Neural cell (in vitro differentiated cells): ENCODE results near the gene NACC2. TPM values are rescaled to one million over a fixed set of nuclear protein-coding genes. Genes with fewer than 3 reads are reported as not detected.

Experiments used
- H2AFZ ChIP-seq: fragments of 200-600, 300-800 bp; sonication (generic), shearing (Covaris generic); 2 replicates; pipeline ENCODE4 v1.6.0; 2014; ENCODE audit warnings: low read depth, mild to moderate bottlenecking, antibody characterized with exemption, low read length, moderate library complexity
- H3F3A ChIP-seq: fragments of 200-600 bp; shearing (Covaris generic); 2 replicates; pipeline ENCODE4 v1.6.1; 2016; ENCODE audit warnings: mild to moderate bottlenecking, moderate library complexity, mixed read lengths, antibody characterized with exemption, low read length; ENCODE audit not compliant: insufficient read depth, poor library complexity, severe bottlenecking
- H3K27ac ChIP-seq: fragments of 200-600, 300-800 bp; sonication (generic), shearing (Covaris generic); 2 replicates; pipeline ENCODE4 v1.5.1; 2014; ENCODE audit warnings: mild to moderate bottlenecking, low read length, moderate library complexity
- H3K27me3 ChIP-seq: fragments of 300-800, 200-600 bp; sonication (generic), shearing (Covaris generic); 2 replicates; pipeline ENCODE4 v1.6.0; 2014; ENCODE audit warnings: mild to moderate bottlenecking, low read depth, low read length, moderate library complexity; ENCODE audit not compliant: insufficient read depth
- H3K36me3 ChIP-seq: fragments of 300-800, 200-600 bp; sonication (generic), shearing (Covaris generic); 2 replicates; pipeline ENCODE4 v1.5.1; 2014; ENCODE audit warnings: mild to moderate bottlenecking, antibody characterized with exemption, low read length, moderate library complexity; ENCODE audit not compliant: insufficient read depth
- H3K4me2 ChIP-seq: fragments of 300-800, 200-600 bp; sonication (generic), shearing (Covaris generic); 2 replicates; pipeline ENCODE4 v1.6.0; 2014; ENCODE audit warnings: mild to moderate bottlenecking, low read length
- H3K4me3 ChIP-seq: fragments of 300-800, 200-600 bp; sonication (generic), shearing (Covaris generic); 2 replicates; pipeline ENCODE4 v1.5.1; 2014; ENCODE audit warnings: mild to moderate bottlenecking, low read length, moderate library complexity
- H3K79me2 ChIP-seq: fragments of 200-600 bp; shearing (Covaris generic); replicated peaks from 2 replicates; pipeline ENCODE4 v1.6.0; 2014; ENCODE audit warnings: mild to moderate bottlenecking, low read length, moderate library complexity; ENCODE audit not compliant: insufficient read depth
- H3K9ac ChIP-seq: fragments of 300-800, 200-600 bp; sonication (generic), shearing (Covaris generic); 2 replicates; pipeline ENCODE4 v1.6.1; 2016; ENCODE audit warnings: mild to moderate bottlenecking, low read length, mixed read lengths
- H3K9me2 ChIP-seq: fragments of 200-600 bp; shearing (Covaris generic); 2 replicates; pipeline ENCODE4 v1.6.1; 2016; ENCODE audit warnings: mild to moderate bottlenecking, low read length, mixed read lengths; ENCODE audit not compliant: insufficient read depth
- H3K9me3 ChIP-seq: fragments of 200-600, 300-800 bp; sonication (generic), shearing (Covaris generic); 2 replicates; pipeline ENCODE4 v1.6.1; 2016; ENCODE audit warnings: mild to moderate bottlenecking, mixed run types, low read length, moderate library complexity, mixed read lengths
- H4K20me1 ChIP-seq: fragments of 200-600 bp; shearing (Covaris generic); 2 replicates; pipeline ENCODE4 v1.6.1; 2016; ENCODE audit warnings: mild to moderate bottlenecking, mixed run types; ENCODE audit not compliant: insufficient read depth
- CTCF ChIP-seq: fragments of 450-650 bp; IDR thresholded peaks from 2 replicates; pipeline ENCODE4 v1.5.1; 2014; ENCODE audit warnings: antibody characterized with exemption, mild to moderate bottlenecking, moderate library complexity; ENCODE audit not compliant: poor library complexity, severe bottlenecking
- EP300 ChIP-seq: fragments of 450-650 bp; conservative IDR thresholded peaks from 2 replicates; pipeline ENCODE4 v1.6.1; 2014; ENCODE audit warnings: antibody characterized with exemption, mild to moderate bottlenecking, moderate library complexity; ENCODE audit not compliant: poor library complexity, severe bottlenecking
- EZH2 ChIP-seq: fragments of 200-600, 300-800 bp; shearing (Covaris generic), sonication (generic); IDR thresholded peaks from 2 replicates; pipeline ENCODE4 v1.6.1; 2014; ENCODE audit warnings: antibody characterized with exemption, low read length, borderline replicate concordance, mild to moderate bottlenecking; ENCODE audit not compliant: insufficient read depth, poor library complexity, severe bottlenecking
- MXI1 ChIP-seq: fragments of 450-650 bp; conservative IDR thresholded peaks from 2 replicates; pipeline ENCODE4 v1.6.1; 2014; ENCODE audit warnings: antibody characterized with exemption, mild to moderate bottlenecking; ENCODE audit not compliant: poor library complexity, severe bottlenecking
- POLR2AphosphoS5 ChIP-seq: IDR thresholded peaks from 2 replicates; pipeline ENCODE4 v1.6.1; 2012
- RAD21 ChIP-seq: fragments of 450-650 bp; conservative IDR thresholded peaks from 2 replicates; pipeline ENCODE4 v1.6.1; 2014; ENCODE audit warnings: antibody characterized with exemption, mild to moderate bottlenecking, moderate library complexity
- REST ChIP-seq: IDR thresholded peaks from 2 replicates; pipeline ENCODE4 v1.6.1; 2012; ENCODE audit warnings: borderline replicate concordance
- SMC3 ChIP-seq: fragments of 450-650 bp; conservative IDR thresholded peaks from 2 replicates; pipeline ENCODE4 v1.6.1; 2014; ENCODE audit warnings: antibody characterized with exemption, mild to moderate bottlenecking, moderate library complexity; ENCODE audit not compliant: poor library complexity
- TAF1 ChIP-seq: IDR thresholded peaks from 2 replicates; pipeline ENCODE4 v1.6.1; 2012; ENCODE audit warnings: low read depth
- polyA plus RNA-seq: library from polyadenylated mRNA; depleted of rRNA; stranded (reverse); fragments of >200 nt; gene quantifications from 2 replicates; pipeline ENCODE4 v1.2.3, GENCODE V29; 2014

Gene NACC2
- polyA plus RNA-seq, 1 donor from 2014 or later: 1.7 TPM

GRCh38 chr9:136077491-136077890 is 17.6 kb downstream of the NACC2 start:
- H3K27ac ChIP-seq: no peak overlapping the region
- TF ChIP-seq TAF1: no peak
- TF ChIP-seq EP300: no peak
- TF ChIP-seq CTCF: no peak
- no peak for TF ChIP-seq SMC3
- no peak for TF ChIP-seq EZH2
- no peak for TF ChIP-seq REST
- no peak for TF ChIP-seq MXI1
- no peak for TF ChIP-seq RAD21
- TF ChIP-seq POLR2AphosphoS5: no peak
- no peaks in the 10 kb centered on the region for H3K36me3 ChIP-seq
- no peak overlapping the region for H2AFZ ChIP-seq
- no peaks in the 10 kb centered on the region for H3K9me3 ChIP-seq
- H3K9me2 ChIP-seq: no peaks in the 10 kb centered on the region
- no peaks in the 10 kb centered on the region for H3K27me3 ChIP-seq
- H3F3A ChIP-seq: no peaks in the 10 kb centered on the region
- no peaks in the 10 kb centered on the region for H3K79me2 ChIP-seq
- no peaks in the 10 kb centered on the region for H4K20me1 ChIP-seq
- H3K4me2 ChIP-seq: no peak overlapping the region
- H3K4me3 ChIP-seq: no peak overlapping the region
- no peak overlapping the region for H3K9ac ChIP-seq

- no peak overlapping the region for H3K4me3 ChIP-seq
- H2AFZ ChIP-seq: no peak overlapping the region
- TF ChIP-seq EZH2 (no peak), SMC3 (no peak), TAF1 (no peak), CTCF (no peak), POLR2AphosphoS5 (no peak)
- no peaks in the 10 kb centered on the region for H4K20me1 ChIP-seq
- H3K36me3 ChIP-seq: no peaks in the 10 kb centered on the region
- no peaks in the 10 kb centered on the region for H3K9me3 ChIP-seq
- H3K9ac ChIP-seq: no peak overlapping the region
- no peaks in the 10 kb centered on the region for H3F3A ChIP-seq
- H3K9me2 ChIP-seq: no peaks in the 10 kb centered on the region
- H3K27me3 ChIP-seq: no peaks in the 10 kb centered on the region
- H3K4me2 ChIP-seq: no peak overlapping the region
- no peaks in the 10 kb centered on the region for H3K79me2 ChIP-seq
- no peak overlapping the region for H3K27ac ChIP-seq
Observed at GRCh38 chr9:136075881-136076678, 19.0 kb downstream of the NACC2 start.
